WTC11 (cell line): ENCODE data around the gene SKIC8. TPM values are rescaled to one million over a fixed set of nuclear protein-coding genes. Genes with fewer than 3 reads are reported as not detected.

ENCODE experiments used
- ATAC-seq: fragments of 200-7000 bp; cut with Tn5 transposase; 2 replicates; pipeline ENCODE4 v1.10.0; 2021; ENCODE audit warnings: mild to moderate bottlenecking, moderate library complexity
- CTCF ChIA-PET: fragments of 300-600 bp; sonication (Branson Sonifier 250); formaldehyde crosslinking; loops from one replicate; lab custom pipeline; 2021; ENCODE audit warnings: antibody characterized with exemption; lab: Charles Lee
- POLR2A ChIA-PET: fragments of 350-600 bp; sonication (Branson Sonifier 250); formaldehyde crosslinking; loops from one replicate; lab custom pipeline; 2021; ENCODE audit warnings: antibody characterized with exemption; lab: Charles Lee
- DNase-seq: peaks from one replicate; pipeline ENCODE4 v3.0.0; 2021; ENCODE audit warnings: low spot score
- H3K27ac Mint-ChIP-seq: 2 replicates; pipeline ENCODE4 v1.8.0; 2021; ENCODE audit warnings: mixed read lengths
- H3K27me3 Mint-ChIP-seq: 2 replicates; pipeline ENCODE4 v1.8.0; 2021; ENCODE audit warnings: low read depth, mild to moderate bottlenecking, moderate library complexity, mixed read lengths
- H3K36me3 Mint-ChIP-seq: 2 replicates; pipeline ENCODE4 v1.8.0; 2021; ENCODE audit warnings: mixed read lengths
- H3K4me1 Mint-ChIP-seq: 2 replicates; pipeline ENCODE4 v1.8.0; 2022; ENCODE audit warnings: mixed read lengths
- H3K4me3 Mint-ChIP-seq: 2 replicates; pipeline ENCODE4 v1.8.0; 2021; ENCODE audit warnings: mild to moderate bottlenecking, moderate library complexity, mixed read lengths
- H3K9me3 Mint-ChIP-seq: 2 replicates; pipeline ENCODE4 v1.8.0; 2021; ENCODE audit warnings: mixed read lengths
- ATF1 ChIP-seq: sonication (generic); formaldehyde crosslinking; IDR thresholded peaks from 2 replicates; pipeline ENCODE4 v1.8.1; 2023; ENCODE audit warnings: mild to moderate bottlenecking, moderate library complexity, missing genetic modification reagents
- FOXJ3 ChIP-seq: sonication (generic); formaldehyde crosslinking; IDR thresholded peaks from 2 replicates; pipeline ENCODE4 v1.9.0; 2021; ENCODE audit warnings: missing genetic modification reagents, mild to moderate bottlenecking, borderline replicate concordance
- GABPB1 ChIP-seq: sonication (generic); formaldehyde crosslinking; IDR thresholded peaks from 2 replicates; pipeline ENCODE4 v1.8.1; 2023; ENCODE audit warnings: mild to moderate bottlenecking, missing genetic modification reagents
- GRHL2 ChIP-seq: fragments of 250-450 bp; sonication (Bioruptor Pico); IDR thresholded peaks from 2 replicates; pipeline ENCODE4 v1.8.0; 2022; ENCODE audit warnings: mild to moderate bottlenecking, moderate library complexity; ENCODE audit not compliant: insufficient replicate concordance, severe bottlenecking
- IRF2 ChIP-seq: sonication (generic); formaldehyde crosslinking; IDR thresholded peaks from 2 replicates; pipeline ENCODE4 v1.8.0; 2022; ENCODE audit warnings: low read depth, missing genetic modification reagents, borderline replicate concordance
- KAT7 ChIP-seq: sonication (generic); formaldehyde crosslinking; IDR thresholded peaks from 2 replicates; pipeline ENCODE4 v1.8.1; 2023; ENCODE audit warnings: missing genetic modification reagents, mild to moderate bottlenecking, borderline replicate concordance
- NFATC4 ChIP-seq: fragments of 250-450 bp; sonication (Bioruptor Pico); IDR thresholded peaks from 2 replicates; pipeline ENCODE4 v1.9.0; 2021; ENCODE audit warnings: mild to moderate bottlenecking
- RELA ChIP-seq: sonication (generic); formaldehyde crosslinking; IDR thresholded peaks from 2 replicates; pipeline ENCODE4 v1.8.1; 2022; ENCODE audit warnings: missing genetic modification reagents, mild to moderate bottlenecking, borderline replicate concordance
- ZBTB21 ChIP-seq: sonication (generic); formaldehyde crosslinking; IDR thresholded peaks from 2 replicates; pipeline ENCODE4 v1.8.1; 2023; ENCODE audit warnings: mild to moderate bottlenecking, missing genetic modification reagents, borderline replicate concordance
- ZNF121 ChIP-seq: sonication (generic); formaldehyde crosslinking; IDR thresholded peaks from 2 replicates; pipeline ENCODE4 v1.8.0; 2023; ENCODE audit warnings: missing genetic modification reagents
- ZNF263 ChIP-seq: sonication (generic); formaldehyde crosslinking; IDR thresholded peaks from 2 replicates; pipeline ENCODE4 v1.8.1; 2022; ENCODE audit warnings: low read depth, mild to moderate bottlenecking, moderate library complexity, missing genetic modification reagents
- total RNA-seq: library from RNA; stranded (reverse); gene quantifications from 3 replicates; pipeline ENCODE4 v1.2.3, GENCODE V29; 2021
- TF ChIP-seq, protein P1 (sequence below): sonication (generic); formaldehyde crosslinking; conservative IDR thresholded peaks from 2 replicates; pipeline ENCODE4 v1.8.1; 2023; ENCODE audit warnings: mild to moderate bottlenecking, low read depth, missing genetic modification reagents, moderate library complexity
- TF ChIP-seq, protein P2 (sequence below): sonication (generic); formaldehyde crosslinking; IDR thresholded peaks from 2 replicates; pipeline ENCODE4 v1.8.1; 2023; ENCODE audit warnings: mild to moderate bottlenecking, missing genetic modification reagents
- TF ChIP-seq, protein P3 (sequence below): sonication (generic); formaldehyde crosslinking; IDR thresholded peaks from 2 replicates; pipeline ENCODE4 v1.8.0; 2023; ENCODE audit warnings: missing genetic modification reagents, mild to moderate bottlenecking, borderline replicate concordance

Gene SKIC8
- total RNA-seq, 1 experiment from 2014 or later: 55.6 TPM

- TF ChIP-seq IRF2 (CRISPR knock-in tag) (no peak), ATF1 (CRISPR knock-in tag) (no peak), GRHL2 (CRISPR knock-in tag) (no peak)
- TF ChIP-seq, protein P1, sequence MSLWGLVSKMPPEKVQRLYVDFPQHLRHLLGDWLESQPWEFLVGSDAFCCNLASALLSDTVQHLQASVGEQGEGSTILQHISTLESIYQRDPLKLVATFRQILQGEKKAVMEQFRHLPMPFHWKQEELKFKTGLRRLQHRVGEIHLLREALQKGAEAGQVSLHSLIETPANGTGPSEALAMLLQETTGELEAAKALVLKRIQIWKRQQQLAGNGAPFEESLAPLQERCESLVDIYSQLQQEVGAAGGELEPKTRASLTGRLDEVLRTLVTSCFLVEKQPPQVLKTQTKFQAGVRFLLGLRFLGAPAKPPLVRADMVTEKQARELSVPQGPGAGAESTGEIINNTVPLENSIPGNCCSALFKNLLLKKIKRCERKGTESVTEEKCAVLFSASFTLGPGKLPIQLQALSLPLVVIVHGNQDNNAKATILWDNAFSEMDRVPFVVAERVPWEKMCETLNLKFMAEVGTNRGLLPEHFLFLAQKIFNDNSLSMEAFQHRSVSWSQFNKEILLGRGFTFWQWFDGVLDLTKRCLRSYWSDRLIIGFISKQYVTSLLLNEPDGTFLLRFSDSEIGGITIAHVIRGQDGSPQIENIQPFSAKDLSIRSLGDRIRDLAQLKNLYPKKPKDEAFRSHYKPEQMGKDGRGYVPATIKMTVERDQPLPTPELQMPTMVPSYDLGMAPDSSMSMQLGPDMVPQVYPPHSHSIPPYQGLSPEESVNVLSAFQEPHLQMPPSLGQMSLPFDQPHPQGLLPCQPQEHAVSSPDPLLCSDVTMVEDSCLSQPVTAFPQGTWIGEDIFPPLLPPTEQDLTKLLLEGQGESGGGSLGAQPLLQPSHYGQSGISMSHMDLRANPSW (CRISPR knock-in tag): no peak
- DNase-seq (no peak), ATAC-seq (no peak)
- peaks cover 32% of the 10 kb centered on the region for H3K27me3 Mint-ChIP-seq
- peaks cover 55% of the 10 kb centered on the region for H3K36me3 Mint-ChIP-seq
- peaks cover 37% of the 10 kb centered on the region for H3K4me1 Mint-ChIP-seq
- peak overlapping the region; percentile 12; the same call in 1 of the 2 replicates for H3K4me3 Mint-ChIP-seq
- H3K9me3 Mint-ChIP-seq: no peaks in the 10 kb centered on the region
- POLR2A ChIA-PET: no interaction called here
- CTCF ChIA-PET: no interaction called here
- H3K27ac Mint-ChIP-seq: no peak overlapping the region
These were observed 44.1 kb upstream of the SKIC8 start for GRCh38 chr15:78343276-78344060.

GRCh38 chr15:78342021-78342420 lies 42.6 kb upstream of the SKIC8 start:
- ChIA-PET CTCF (interaction anchor here (1.0 to 1.5 kb wide), 2 partner anchors 28 to 38 kb away, joined by 3 to 5 read pairs; no protein-coding TSS in a partner anchor), POLR2A (interaction anchor here (0.6 kb wide), 1 partner anchor 1604 kb away, joined by 3 read pairs; no protein-coding TSS in a partner anchor)
- Mint-ChIP-seq H3K4me3 (peak overlapping the region; percentile 80), H3K9me3 (no peaks in the 10 kb centered on the region), H3K27me3 (peaks cover 32% of the 10 kb centered on the region), H3K27ac (no peak overlapping the region), H3K4me1 (peaks cover 28% of the 10 kb centered on the region), H3K36me3 (peaks cover 40% of the 10 kb centered on the region)
- DNase-seq (no peak), ATAC-seq (no peak)
- no peak for TF ChIP-seq NFATC4
- no peak for TF ChIP-seq RELA (CRISPR knock-in tag)
- TF ChIP-seq, protein P2, sequence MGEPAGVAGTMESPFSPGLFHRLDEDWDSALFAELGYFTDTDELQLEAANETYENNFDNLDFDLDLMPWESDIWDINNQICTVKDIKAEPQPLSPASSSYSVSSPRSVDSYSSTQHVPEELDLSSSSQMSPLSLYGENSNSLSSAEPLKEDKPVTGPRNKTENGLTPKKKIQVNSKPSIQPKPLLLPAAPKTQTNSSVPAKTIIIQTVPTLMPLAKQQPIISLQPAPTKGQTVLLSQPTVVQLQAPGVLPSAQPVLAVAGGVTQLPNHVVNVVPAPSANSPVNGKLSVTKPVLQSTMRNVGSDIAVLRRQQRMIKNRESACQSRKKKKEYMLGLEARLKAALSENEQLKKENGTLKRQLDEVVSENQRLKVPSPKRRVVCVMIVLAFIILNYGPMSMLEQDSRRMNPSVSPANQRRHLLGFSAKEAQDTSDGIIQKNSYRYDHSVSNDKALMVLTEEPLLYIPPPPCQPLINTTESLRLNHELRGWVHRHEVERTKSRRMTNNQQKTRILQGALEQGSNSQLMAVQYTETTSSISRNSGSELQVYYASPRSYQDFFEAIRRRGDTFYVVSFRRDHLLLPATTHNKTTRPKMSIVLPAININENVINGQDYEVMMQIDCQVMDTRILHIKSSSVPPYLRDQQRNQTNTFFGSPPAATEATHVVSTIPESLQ (CRISPR knock-in tag): no peak
- no peak for TF ChIP-seq KAT7 (CRISPR knock-in tag)
- no peak for TF ChIP-seq GABPB1 (CRISPR knock-in tag)
- no peak for TF ChIP-seq ZNF263
- TF ChIP-seq, protein P3, sequence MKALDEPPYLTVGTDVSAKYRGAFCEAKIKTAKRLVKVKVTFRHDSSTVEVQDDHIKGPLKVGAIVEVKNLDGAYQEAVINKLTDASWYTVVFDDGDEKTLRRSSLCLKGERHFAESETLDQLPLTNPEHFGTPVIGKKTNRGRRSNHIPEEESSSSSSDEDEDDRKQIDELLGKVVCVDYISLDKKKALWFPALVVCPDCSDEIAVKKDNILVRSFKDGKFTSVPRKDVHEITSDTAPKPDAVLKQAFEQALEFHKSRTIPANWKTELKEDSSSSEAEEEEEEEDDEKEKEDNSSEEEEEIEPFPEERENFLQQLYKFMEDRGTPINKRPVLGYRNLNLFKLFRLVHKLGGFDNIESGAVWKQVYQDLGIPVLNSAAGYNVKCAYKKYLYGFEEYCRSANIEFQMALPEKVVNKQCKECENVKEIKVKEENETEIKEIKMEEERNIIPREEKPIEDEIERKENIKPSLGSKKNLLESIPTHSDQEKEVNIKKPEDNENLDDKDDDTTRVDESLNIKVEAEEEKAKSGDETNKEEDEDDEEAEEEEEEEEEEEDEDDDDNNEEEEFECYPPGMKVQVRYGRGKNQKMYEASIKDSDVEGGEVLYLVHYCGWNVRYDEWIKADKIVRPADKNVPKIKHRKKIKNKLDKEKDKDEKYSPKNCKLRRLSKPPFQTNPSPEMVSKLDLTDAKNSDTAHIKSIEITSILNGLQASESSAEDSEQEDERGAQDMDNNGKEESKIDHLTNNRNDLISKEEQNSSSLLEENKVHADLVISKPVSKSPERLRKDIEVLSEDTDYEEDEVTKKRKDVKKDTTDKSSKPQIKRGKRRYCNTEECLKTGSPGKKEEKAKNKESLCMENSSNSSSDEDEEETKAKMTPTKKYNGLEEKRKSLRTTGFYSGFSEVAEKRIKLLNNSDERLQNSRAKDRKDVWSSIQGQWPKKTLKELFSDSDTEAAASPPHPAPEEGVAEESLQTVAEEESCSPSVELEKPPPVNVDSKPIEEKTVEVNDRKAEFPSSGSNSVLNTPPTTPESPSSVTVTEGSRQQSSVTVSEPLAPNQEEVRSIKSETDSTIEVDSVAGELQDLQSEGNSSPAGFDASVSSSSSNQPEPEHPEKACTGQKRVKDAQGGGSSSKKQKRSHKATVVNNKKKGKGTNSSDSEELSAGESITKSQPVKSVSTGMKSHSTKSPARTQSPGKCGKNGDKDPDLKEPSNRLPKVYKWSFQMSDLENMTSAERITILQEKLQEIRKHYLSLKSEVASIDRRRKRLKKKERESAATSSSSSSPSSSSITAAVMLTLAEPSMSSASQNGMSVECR (CRISPR knock-in tag): no peak
- TF ChIP-seq ZNF121 (CRISPR knock-in tag): no peak
- TF ChIP-seq ZBTB21 (CRISPR knock-in tag): no peak
- no peak for TF ChIP-seq FOXJ3 (CRISPR knock-in tag)
